NK-92 treated with Interleukin-12 subunit alpha and Interleukin-12 subunit beta, amount 100 ng/mL, for 24 hours (cell line): Measurements from ENCODE around the gene C10orf62.
"Not testable (repeated sequence)": the region's sequence is repeated elsewhere in the genome, so short reads cannot be mapped to it uniquely, and the experiment has no call there.

ENCODE experiments used
- DNase-seq: peaks from one replicate; lab custom pipeline; 2025; lab: John Stamatoyannopoulos, UW

Gene C10orf62

GRCh38 chr10:97589479-97589878, at the start of gene C10orf62:
C10orf62 (plus strand) TSS chr10:97589721; CDS start chr10:97589898, 177 bp downstream.
- DNase-seq: no peak

- DNase-seq: no peak
Measured at GRCh38 chr10:97540669-97541500, 48.6 kb upstream of the C10orf62 start.

- DNase-seq: peak; percentile 40
Measured at GRCh38 chr10:97542169-97543024, 47.1 kb upstream of the C10orf62 start.

GRCh38 chr10:97543025-97543546, 46.4 kb upstream of the C10orf62 start:
- peak; percentile 59 for DNase-seq

- DNase-seq: no peak
Measured at GRCh38 chr10:97546456-97547270, 42.9 kb upstream of the C10orf62 start.

GRCh38 chr10:97547271-97547600, 42.3 kb upstream of the C10orf62 start:
- DNase-seq: no peak

- no peak for DNase-seq
Measured at GRCh38 chr10:97547962-97548361, 41.6 kb upstream of the C10orf62 start.

GRCh38 chr10:97548828-97549455, 40.6 kb upstream of the C10orf62 start:
- DNase-seq: no peak

- DNase-seq: no peak
Measured at GRCh38 chr10:97549587-97550322, 39.8 kb upstream of the C10orf62 start.

- no peak for DNase-seq
Measured at GRCh38 chr10:97550336-97551149, 39.0 kb upstream of the C10orf62 start.

GRCh38 chr10:97551271-97551670, 38.2 kb upstream of the C10orf62 start:
- no peak for DNase-seq

GRCh38 chr10:97553575-97554031, 35.9 kb upstream of the C10orf62 start:
- peak; percentile 49 for DNase-seq

- DNase-seq: not testable (repeated sequence)
Measured at GRCh38 chr10:97554336-97554735, 35.2 kb upstream of the C10orf62 start.

GRCh38 chr10:97555541-97555940, 34.0 kb upstream of the C10orf62 start:
- DNase-seq: not testable (repeated sequence)

- not testable (repeated sequence) for DNase-seq
Measured at GRCh38 chr10:97560731-97561381, 28.7 kb upstream of the C10orf62 start.

- not testable (repeated sequence) for DNase-seq
Measured at GRCh38 chr10:97561386-97562077, 28.0 kb upstream of the C10orf62 start.

- not testable (repeated sequence) for DNase-seq
Measured at GRCh38 chr10:97562329-97562728, 27.2 kb upstream of the C10orf62 start.

GRCh38 chr10:97563337-97563736, 26.2 kb upstream of the C10orf62 start:
- no peak for DNase-seq

- no peak for DNase-seq
Measured at GRCh38 chr10:97564776-97565175, 24.7 kb upstream of the C10orf62 start.
